ENCODE results near the gene PIEZO1.

DNA sequence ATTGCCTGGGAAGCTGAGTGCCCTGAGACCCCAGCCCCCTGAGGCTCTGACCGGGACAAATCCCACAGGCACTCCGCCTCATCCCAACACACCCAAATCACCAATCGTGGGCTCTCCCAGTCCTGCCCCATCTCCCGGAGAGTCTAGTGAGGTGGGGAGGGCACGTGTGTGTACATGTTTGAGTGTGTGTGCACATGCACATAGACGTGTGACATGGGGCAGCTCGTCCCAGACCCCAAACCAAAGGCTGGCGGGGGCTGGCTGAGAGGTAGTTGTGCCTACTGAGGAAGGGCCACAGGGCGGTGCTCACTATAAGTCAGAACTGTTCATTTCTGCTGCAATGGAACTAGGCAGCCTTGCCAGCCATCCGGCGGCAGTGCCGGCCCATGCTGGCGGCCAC lies 107.3 kb downstream of the PIEZO1 start:
- no peak for TF ChIP-seq EZH2 (IDR thresholded peaks at IDR 0.05; ENCODE audit: low read depth, unreplicated experiment)
- TF ChIP-seq CTCF (conservative IDR thresholded peaks at IDR 0.05; ENCODE audit: low read depth in 2 of 2): no peak
- TF ChIP-seq POLR2AphosphoS5 (IDR thresholded peaks at IDR 0.05; ENCODE audit: low read depth): no peak
- no peak for TF ChIP-seq EZH2phosphoT487 (IDR thresholded peaks at IDR 0.05; ENCODE audit: unreplicated experiment)
- TF ChIP-seq REST (IDR thresholded peaks at IDR 0.05; ENCODE audit: unreplicated experiment): no peak
- TF ChIP-seq ETS1 (IDR thresholded peaks at IDR 0.05): no peak
- TF ChIP-seq, protein P1, sequence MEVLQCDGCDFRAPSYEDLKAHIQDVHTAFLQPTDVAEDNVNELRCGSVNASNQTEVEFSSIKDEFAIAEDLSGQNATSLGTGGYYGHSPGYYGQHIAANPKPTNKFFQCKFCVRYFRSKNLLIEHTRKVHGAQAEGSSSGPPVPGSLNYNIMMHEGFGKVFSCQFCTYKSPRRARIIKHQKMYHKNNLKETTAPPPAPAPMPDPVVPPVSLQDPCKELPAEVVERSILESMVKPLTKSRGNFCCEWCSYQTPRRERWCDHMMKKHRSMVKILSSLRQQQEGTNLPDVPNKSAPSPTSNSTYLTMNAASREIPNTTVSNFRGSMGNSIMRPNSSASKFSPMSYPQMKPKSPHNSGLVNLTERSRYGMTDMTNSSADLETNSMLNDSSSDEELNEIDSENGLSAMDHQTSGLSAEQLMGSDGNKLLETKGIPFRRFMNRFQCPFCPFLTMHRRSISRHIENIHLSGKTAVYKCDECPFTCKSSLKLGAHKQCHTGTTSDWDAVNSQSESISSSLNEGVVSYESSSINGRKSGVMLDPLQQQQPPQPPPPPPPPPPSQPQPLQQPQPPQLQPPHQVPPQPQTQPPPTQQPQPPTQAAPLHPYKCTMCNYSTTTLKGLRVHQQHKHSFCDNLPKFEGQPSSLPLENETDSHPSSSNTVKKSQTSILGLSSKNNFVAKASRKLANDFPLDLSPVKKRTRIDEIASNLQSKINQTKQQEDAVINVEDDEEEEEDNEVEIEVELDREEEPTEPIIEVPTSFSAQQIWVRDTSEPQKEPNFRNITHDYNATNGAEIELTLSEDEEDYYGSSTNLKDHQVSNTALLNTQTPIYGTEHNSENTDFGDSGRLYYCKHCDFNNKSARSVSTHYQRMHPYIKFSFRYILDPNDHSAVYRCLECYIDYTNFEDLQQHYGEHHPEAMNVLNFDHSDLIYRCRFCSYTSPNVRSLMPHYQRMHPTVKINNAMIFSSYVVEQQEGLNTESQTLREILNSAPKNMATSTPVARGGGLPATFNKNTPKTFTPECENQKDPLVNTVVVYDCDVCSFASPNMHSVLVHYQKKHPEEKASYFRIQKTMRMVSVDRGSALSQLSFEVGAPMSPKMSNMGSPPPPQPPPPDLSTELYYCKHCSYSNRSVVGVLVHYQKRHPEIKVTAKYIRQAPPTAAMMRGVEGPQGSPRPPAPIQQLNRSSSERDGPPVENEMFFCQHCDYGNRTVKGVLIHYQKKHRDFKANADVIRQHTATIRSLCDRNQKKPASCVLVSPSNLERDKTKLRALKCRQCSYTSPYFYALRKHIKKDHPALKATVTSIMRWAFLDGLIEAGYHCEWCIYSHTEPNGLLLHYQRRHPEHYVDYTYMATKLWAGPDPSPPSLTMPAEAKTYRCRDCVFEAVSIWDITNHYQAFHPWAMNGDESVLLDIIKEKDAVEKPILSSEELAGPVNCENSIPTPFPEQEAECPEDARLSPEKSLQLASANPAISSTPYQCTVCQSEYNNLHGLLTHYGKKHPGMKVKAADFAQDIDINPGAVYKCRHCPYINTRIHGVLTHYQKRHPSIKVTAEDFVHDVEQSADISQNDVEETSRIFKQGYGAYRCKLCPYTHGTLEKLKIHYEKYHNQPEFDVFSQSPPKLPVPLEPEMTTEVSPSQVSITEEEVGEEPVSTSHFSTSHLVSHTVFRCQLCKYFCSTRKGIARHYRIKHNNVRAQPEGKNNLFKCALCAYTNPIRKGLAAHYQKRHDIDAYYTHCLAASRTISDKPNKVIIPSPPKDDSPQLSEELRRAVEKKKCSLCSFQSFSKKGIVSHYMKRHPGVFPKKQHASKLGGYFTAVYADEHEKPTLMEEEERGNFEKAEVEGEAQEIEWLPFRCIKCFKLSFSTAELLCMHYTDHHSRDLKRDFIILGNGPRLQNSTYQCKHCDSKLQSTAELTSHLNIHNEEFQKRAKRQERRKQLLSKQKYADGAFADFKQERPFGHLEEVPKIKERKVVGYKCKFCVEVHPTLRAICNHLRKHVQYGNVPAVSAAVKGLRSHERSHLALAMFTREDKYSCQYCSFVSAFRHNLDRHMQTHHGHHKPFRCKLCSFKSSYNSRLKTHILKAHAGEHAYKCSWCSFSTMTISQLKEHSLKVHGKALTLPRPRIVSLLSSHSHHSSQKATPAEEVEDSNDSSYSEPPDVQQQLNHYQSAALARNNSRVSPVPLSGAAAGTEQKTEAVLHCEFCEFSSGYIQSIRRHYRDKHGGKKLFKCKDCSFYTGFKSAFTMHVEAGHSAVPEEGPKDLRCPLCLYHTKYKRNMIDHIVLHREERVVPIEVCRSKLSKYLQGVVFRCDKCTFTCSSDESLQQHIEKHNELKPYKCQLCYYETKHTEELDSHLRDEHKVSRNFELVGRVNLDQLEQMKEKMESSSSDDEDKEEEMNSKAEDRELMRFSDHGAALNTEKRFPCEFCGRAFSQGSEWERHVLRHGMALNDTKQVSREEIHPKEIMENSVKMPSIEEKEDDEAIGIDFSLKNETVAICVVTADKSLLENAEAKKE (CRISPR knock-in tag; IDR thresholded peaks at IDR 0.05): no peak
- no peak for TF ChIP-seq STAT1 (IDR thresholded peaks at IDR 0.05; ENCODE audit: unreplicated experiment)
- no peak for TF ChIP-seq CREB1 (CRISPR knock-in tag; IDR thresholded peaks at IDR 0.05; ENCODE audit: low read depth)
- TF ChIP-seq NANOG (IDR thresholded peaks at IDR 0.05; ENCODE audit: borderline replicate concordance): no peak
- TF ChIP-seq ZNF114 (CRISPR knock-in tag; IDR thresholded peaks at IDR 0.05): no peak
- no peak for TF ChIP-seq JUNB (IDR thresholded peaks at IDR 0.05; ENCODE audit: unreplicated experiment)

Data from GM23338 (cell line).